ENCODE measurements around the gene ZNF45. TPM values are rescaled to one million over a fixed set of nuclear protein-coding genes. Genes with fewer than 3 reads are reported as not detected.
A peak's percentile ranks its signal among the peaks of the same experiment; 100 is the strongest.

The ZNF45 gene
- total and polyA plus RNA-seq, 2 of the 13 experiments (the other 11 are each of a cell fraction or from before 2014, with no cell fraction given), result 2.4 to 11.3 TPM

GRCh38 chr19:43934985-43935708 is at the start of gene ZNF45 (continued):
- no peak for TF ChIP-seq ZNF33A (CRISPR knock-in tag; IDR thresholded peaks at IDR 0.05; ENCODE audit: borderline replicate concordance)
- TF ChIP-seq DZIP1 (CRISPR knock-in tag; IDR thresholded peaks at IDR 0.05), result 0 out of 2 replicates have a peak, but pooled peaks have one; percentile 51
- TF ChIP-seq, protein P1, sequence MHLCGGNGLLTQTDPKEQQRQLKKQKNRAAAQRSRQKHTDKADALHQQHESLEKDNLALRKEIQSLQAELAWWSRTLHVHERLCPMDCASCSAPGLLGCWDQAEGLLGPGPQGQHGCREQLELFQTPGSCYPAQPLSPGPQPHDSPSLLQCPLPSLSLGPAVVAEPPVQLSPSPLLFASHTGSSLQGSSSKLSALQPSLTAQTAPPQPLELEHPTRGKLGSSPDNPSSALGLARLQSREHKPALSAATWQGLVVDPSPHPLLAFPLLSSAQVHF (CRISPR knock-in tag; IDR thresholded peaks at IDR 0.05), result no peak
- TF ChIP-seq HNF4A (CRISPR knock-in tag; IDR thresholded peaks at IDR 0.05), result no peak
- TF ChIP-seq POGZ (CRISPR knock-in tag; IDR thresholded peaks at IDR 0.05), result peak; percentile 46; the same call in 1 of the 2 replicates
- no peak for TF ChIP-seq KLF13 (CRISPR knock-in tag; IDR thresholded peaks at IDR 0.05)
- TF ChIP-seq PRPF4 (IDR thresholded peaks at IDR 0.05; ENCODE audit: low read depth, low read length, poor library complexity, severe bottlenecking), result no peak
- no peak for TF ChIP-seq CENPBD1 (CRISPR knock-in tag; IDR thresholded peaks at IDR 0.05; ENCODE audit: borderline replicate concordance, low read depth)
- TF ChIP-seq ZNF232 (CRISPR knock-in tag; IDR thresholded peaks at IDR 0.05; ENCODE audit: borderline replicate concordance), result 0 out of 2 replicates have a peak, but pooled peaks have one; percentile 33
- no peak for TF ChIP-seq PBX3 (CRISPR knock-in tag; IDR thresholded peaks at IDR 0.05; ENCODE audit: borderline replicate concordance)
- TF ChIP-seq SRSF4 (IDR thresholded peaks at IDR 0.05; ENCODE audit: low read depth, low read length, poor library complexity, severe bottlenecking), result no peak
- no peak for TF ChIP-seq FOXK2 (IDR thresholded peaks at IDR 0.05)
- TF ChIP-seq ZNF383 (CRISPR knock-in tag; IDR thresholded peaks at IDR 0.05; ENCODE audit: borderline replicate concordance), result no peak
- no peak for TF ChIP-seq ZKSCAN1 (IDR thresholded peaks at IDR 0.05; ENCODE audit: low read length)
- TF ChIP-seq ZNF17 (CRISPR knock-in tag; IDR thresholded peaks at IDR 0.05), result no peak
- TF ChIP-seq GLI4 (CRISPR knock-in tag; IDR thresholded peaks at IDR 0.05; ENCODE audit: borderline replicate concordance), result no peak
- TF ChIP-seq TFDP2 (CRISPR knock-in tag; IDR thresholded peaks at IDR 0.05), result peak; percentile 85
- TF ChIP-seq, protein P2, sequence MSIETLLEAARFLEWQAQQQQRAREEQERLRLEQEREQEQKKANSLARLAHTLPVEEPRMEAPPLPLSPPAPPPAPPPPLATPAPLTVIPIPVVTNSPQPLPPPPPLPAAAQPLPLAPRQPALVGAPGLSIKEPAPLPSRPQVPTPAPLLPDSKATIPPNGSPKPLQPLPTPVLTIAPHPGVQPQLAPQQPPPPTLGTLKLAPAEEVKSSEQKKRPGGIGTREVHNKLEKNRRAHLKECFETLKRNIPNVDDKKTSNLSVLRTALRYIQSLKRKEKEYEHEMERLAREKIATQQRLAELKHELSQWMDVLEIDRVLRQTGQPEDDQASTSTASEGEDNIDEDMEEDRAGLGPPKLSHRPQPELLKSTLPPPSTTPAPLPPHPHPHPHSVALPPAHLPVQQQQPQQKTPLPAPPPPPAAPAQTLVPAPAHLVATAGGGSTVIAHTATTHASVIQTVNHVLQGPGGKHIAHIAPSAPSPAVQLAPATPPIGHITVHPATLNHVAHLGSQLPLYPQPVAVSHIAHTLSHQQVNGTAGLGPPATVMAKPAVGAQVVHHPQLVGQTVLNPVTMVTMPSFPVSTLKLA (IDR thresholded peaks at IDR 0.05), result no peak
- no peak for TF ChIP-seq U2AF2 (IDR thresholded peaks at IDR 0.05; ENCODE audit: low read depth, low read length)
- no peak for TF ChIP-seq PLSCR1 (CRISPR knock-in tag; IDR thresholded peaks at IDR 0.05; ENCODE audit: borderline replicate concordance)
